ENCODE data around the gene WDR86. TPM values are rescaled to one million over a fixed set of nuclear protein-coding genes. Genes with fewer than 3 reads are reported as not detected.
A peak's percentile ranks its signal among the peaks of the same experiment; 100 is the strongest.

The WDR86 gene
- total RNA-seq, 4 donors from 2014 or later: 82.9 to 142 (median 115) TPM

- WGBS, 2 donors: 28 to 56% methylated on average over 7 to 9 of the region's 9 CpGs
- Histone ChIP-seq H3K4me1 (peaks cover 0 to 51% (median 17%) of the 10 kb centered on the region in 4 donors), H3K9me3 (no peaks in the 10 kb centered on the region), H3K36me3 (no peaks in the 10 kb centered on the region), H3K27me3 (peaks cover 0 to 4% of the 10 kb centered on the region in 2 donors), H3K4me3 (no peak overlapping the region), H3K27ac (peak overlapping the region; percentile 46 to 82 (median 70))
- TF ChIP-seq EP300 (IDR thresholded peaks at IDR 0.05) (no peak), POLR2A (IDR thresholded peaks at IDR 0.05) (no peak), CTCF (IDR thresholded peaks at IDR 0.05) (no peak)
- DNase-seq (ENCODE audit: low spot score in 2 of 2): no peak
Measured at GRCh38 chr7:151436446-151437158, 26.8 kb upstream of the WDR86 start.

DNA sequence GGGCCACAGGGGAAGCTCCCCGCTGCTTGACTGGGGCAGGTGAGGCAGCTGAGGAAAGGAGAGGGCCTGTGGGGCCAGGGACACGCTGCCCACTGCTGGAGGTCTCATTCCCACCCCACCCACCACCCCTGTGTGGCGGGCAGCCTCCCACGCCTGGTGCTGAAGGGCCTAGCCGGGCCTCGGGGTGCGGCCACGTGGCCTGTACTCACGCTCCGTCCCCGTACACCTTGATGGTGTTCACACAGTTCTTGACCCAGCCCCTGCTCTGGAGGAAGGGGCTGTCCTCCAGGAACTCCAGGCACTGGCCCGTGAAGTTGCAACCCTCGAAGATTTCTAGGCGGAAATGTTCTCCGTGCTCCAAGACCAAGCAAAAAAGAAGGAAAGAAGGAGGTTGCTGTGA is 26.1 kb upstream of the WDR86 start:
- Histone ChIP-seq H3K36me3 (no peaks in the 10 kb centered on the region), H3K27ac (peak overlapping the region in 3 of 4 donors; percentile 64 to 82 (median 77)), H3K4me3 (no peak overlapping the region), H3K4me1 (peaks cover 0 to 44% (median 11%) of the 10 kb centered on the region in 4 donors), H3K9me3 (no peaks in the 10 kb centered on the region), H3K27me3 (peaks cover 0 to 4% of the 10 kb centered on the region in 2 donors)
- no peak for TF ChIP-seq EP300 (IDR thresholded peaks at IDR 0.05)
- TF ChIP-seq CTCF (IDR thresholded peaks at IDR 0.05): no peak
- TF ChIP-seq POLR2A (IDR thresholded peaks at IDR 0.05): no peak
- 81 to 88% methylated on average over 14 to 15 of the region's 15 CpGs for WGBS, 2 donors
- DNase-seq (ENCODE audit: low spot score in 2 of 2): no peak

DNA sequence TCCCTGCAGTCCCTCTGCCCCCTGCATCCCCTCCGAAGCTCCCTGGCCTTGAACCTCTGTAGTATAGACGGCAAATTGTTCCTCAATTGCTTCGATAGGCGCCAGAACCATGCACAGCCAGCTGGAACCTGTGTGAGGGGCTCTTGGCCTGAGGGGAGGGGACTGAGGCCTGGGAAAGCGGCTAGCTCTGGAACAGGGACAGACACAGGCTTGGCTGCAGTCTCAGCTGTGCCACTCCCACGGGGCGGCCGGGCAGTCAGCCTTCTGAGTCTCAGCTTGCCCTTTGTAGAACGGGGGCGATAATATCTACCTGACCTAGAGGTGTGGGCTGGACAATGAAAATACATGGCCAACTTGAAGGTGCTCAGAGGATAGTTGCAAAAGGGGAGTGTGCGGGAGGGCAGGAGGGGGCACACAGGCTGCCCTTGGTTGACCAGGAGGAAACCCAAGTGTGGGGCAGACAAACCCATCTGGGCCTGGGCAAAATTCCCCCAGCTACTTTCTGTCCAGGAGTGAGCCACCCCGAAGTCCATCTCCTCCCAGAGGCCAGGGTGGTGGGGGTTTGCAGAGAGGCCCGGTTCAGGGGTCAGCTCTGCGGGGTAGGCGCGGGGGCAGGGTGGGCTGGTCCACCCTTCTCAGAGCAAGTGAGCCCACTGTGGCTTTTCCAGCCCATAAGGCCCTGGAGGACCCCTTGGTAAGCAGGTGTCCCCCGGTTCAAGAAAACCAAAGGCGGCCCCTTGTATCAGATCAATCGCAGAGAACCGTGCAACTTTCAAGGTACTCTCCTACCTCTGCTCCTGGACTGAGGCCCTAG is 25.5 kb upstream of the WDR86 start:
- Histone ChIP-seq H3K27me3 (peaks cover 0 to 4% of the 10 kb centered on the region in 2 donors), H3K9me3 (no peaks in the 10 kb centered on the region), H3K36me3 (no peaks in the 10 kb centered on the region), H3K27ac (peak overlapping the region in 3 of 4 donors; percentile 64 to 82 (median 77)), H3K4me1 (peaks cover 0 to 38% (median 7%) of the 10 kb centered on the region in 4 donors), H3K4me3 (no peak overlapping the region)
- TF ChIP-seq CTCF (IDR thresholded peaks at IDR 0.05) (no peak), EP300 (IDR thresholded peaks at IDR 0.05) (no peak), POLR2A (IDR thresholded peaks at IDR 0.05) (no peak)
- 85 to 90% methylated on average over 15 to 17 of the region's 20 CpGs for WGBS, 2 donors
- no peak for DNase-seq (ENCODE audit: low spot score in 2 of 2)

GRCh38 chr7:151434549-151434948 is 24.7 kb upstream of the WDR86 start:
- no peak for DNase-seq (ENCODE audit: low spot score in 2 of 2)
- Histone ChIP-seq H3K4me3 (no peak overlapping the region), H3K36me3 (no peaks in the 10 kb centered on the region), H3K27ac (no peak overlapping the region), H3K27me3 (peaks cover 0 to 4% of the 10 kb centered on the region in 2 donors), H3K4me1 (peaks cover 0 to 35% (median 9%) of the 10 kb centered on the region in 4 donors), H3K9me3 (no peaks in the 10 kb centered on the region)
- TF ChIP-seq POLR2A (IDR thresholded peaks at IDR 0.05): no peak
- TF ChIP-seq CTCF (IDR thresholded peaks at IDR 0.05): no peak
- no peak for TF ChIP-seq EP300 (IDR thresholded peaks at IDR 0.05)
- 92 to 94% methylated on average over 4 of the region's 4 CpGs for WGBS, 2 donors
